ENCODE results near the gene E2F6.
"Not testable (repeated sequence)": the region's sequence is repeated elsewhere in the genome, so short reads cannot be mapped to it uniquely, and the experiment has no call there.

E2F6 gene

DNA sequence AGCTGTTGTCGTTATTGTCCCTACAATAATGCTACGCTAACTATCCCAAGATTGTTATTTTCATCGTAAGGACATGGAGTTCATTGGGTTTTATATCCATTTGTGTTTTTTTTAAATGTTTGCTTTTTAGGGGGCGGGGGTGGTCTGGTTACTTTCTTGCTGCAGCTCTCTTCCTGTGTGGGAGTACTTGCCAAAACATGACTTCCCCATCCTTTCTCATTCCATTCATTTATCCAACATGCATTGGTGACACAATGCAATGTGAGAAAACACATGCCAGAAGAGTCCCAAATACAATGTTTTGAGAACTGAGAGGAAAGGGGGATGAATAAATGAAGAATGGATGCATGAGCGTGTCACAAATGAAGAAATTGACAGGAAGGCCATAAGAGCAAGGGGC, 55.9 kb downstream of the E2F6 start:
- DNase-seq, result no peak

DNA sequence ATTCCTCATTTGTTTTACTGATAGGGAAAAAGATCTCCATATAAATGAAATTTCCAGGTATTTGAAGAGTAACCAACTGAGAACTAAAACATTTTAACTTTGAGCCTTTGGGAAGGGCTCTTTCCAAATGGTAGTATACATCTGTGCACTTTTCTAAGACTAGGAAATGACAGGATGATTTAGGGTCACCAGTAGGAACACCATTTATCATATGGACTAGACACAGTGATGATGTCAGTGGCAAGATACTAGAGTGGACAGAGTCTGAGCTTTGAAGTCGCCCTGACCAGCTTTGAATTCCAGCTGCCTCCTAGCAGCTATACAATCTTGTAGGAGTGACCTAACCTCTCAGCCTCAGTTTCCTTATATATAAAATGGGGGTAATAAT, 56.4 kb downstream of the E2F6 start:
- no peak for DNase-seq

DNA sequence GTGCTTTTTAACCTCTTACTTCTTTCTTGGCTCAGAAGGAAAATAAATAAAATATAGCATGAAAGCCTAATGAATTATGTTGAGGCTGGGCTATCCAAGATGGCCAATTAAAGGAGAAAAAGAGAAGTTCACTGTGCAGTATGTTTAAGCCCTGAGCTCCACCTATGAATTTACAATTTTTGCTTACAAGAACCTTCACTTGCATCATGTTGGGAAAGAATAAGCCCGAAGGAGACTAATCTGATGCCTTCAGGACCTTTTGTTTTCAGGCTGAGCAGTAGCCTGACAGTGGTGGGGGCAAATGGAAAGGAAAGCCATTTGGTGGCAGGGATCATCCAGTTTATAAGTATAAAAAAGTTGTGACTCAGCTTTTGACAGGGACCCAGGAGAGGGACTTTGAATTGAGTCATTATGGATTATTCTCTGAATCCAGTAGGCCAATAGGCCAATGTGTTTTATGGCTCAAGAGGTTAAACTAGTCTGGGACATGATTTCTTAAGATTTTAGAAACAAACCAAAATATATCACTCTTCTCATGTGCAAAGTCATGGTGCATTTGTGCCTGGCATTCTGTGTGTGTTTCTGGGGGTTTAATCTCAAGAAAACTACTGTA, 56.9 kb downstream of the E2F6 start:
- no peak for DNase-seq

DNA sequence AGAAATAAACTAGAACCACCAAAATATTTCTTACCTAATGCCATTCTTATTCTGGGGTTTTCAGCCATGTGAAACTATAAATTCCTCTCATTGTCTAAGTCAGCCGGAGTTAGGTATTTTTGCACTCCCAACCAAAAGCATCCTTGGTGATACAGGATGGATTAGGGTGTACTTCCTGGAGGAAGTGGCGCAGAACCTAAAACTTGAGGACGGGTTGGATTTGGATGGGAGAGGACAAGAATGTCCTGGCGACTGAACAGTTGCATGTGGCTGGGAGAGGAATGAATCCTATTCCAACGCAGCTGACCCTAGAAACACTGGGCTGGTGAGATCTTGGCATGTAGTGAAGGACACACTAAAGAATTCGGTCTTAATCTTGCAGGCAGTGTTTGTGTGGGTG, 58.5 kb downstream of the E2F6 start:
- no peak for DNase-seq

DNA sequence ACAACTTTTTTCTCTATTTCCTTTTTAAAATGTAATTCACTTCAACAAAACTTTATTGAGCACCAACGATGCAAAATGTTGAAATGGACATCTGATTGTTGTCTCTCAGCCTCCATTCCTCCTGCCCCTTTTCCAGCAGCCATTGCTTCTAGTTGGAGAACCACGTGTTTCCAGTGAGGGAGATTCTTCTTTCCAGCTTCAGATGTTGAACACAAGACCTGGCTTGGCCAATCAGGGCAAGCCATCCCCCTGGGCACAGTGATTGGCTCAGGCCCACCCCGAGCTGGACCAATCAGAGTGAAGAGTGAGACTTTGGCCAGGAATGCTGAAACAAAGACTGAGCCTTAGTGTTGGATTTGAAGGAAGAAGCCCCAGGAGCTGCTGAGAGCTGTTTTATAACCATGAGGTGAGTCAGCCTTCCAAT, 59.0 kb downstream of the E2F6 start:
- no peak for DNase-seq

DNA sequence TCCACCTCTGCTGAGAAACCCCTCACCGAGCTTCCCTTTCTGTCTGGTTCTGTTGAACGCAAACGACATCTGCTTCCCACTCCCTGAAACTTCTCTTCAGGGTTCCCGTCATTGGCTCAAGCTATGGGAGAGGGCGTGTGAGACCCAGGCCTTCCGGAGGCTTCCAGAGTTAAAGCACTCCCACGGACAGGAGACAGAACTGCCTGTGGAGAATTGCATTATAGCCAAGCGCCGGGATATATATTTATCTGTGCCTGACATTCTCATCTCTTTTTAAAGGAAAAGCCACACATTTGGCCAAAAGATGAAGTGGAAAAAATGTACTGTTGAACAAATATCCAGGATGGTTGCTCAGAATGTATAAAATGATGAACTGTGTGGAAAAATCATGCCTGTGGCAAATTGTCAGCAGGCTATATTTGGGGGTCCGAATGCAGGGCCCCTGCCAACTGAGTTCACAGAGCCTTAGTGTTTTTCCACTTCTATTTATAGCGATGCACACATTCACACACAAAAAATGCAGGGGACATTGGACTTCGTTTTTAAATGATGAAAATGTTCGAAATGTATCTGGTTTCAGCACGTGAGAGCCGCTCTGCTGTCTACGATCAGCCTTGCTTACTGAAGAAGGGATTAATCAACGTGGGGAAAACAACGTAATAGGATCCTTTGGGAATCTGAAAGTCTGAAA, 59.5 kb downstream of the E2F6 start:
- no peak for DNase-seq

DNA sequence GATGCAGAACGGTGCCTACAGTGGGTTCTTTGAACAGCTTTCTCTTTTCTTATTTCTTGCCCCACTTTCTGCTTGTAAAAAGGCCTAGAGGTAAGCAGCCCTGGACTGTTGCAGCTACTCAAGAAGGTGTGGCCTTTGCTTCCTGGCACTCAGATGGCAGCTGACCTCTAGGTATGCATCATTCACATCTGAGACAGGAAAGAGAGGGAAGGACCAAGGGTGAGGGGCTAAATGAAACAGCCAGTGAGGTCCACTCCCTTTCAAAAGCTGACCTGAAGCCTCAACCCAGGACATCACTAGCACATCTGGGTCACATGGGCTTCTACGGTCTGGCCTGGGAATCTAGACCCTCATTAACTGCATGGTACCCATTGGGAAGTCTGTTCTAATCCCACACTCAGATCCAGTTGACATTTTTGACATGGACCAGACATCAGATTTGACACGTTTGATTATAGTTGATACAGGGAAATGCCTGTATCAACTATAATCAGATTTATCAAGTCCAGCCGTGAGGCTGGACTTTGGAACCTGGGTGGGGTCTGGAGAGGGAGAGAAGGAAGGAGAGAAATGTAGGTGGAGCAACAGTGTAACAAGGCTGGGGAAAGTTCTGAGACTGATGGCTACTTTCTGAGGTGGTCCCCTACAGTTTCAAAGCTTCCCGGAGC, 60.2 kb downstream of the E2F6 start:
- DNase-seq, result no peak

DNA sequence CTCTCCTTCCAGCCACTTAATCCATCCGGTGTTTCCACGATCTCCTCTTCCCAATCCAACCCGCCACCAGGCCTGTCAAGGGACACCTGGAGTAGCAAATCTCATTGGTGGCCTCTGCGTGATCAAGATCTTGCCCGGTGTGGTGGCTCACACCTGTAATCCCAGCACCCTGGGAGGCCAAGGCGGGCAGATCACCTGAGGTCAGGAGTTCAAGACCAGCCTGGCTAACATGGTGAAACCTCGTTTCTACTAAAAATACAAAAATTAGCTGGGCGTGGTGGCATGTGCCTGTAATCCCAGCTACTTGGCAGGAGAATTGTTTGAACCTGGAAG, 60.9 kb downstream of the E2F6 start:
- not testable (repeated sequence) for DNase-seq

DNA sequence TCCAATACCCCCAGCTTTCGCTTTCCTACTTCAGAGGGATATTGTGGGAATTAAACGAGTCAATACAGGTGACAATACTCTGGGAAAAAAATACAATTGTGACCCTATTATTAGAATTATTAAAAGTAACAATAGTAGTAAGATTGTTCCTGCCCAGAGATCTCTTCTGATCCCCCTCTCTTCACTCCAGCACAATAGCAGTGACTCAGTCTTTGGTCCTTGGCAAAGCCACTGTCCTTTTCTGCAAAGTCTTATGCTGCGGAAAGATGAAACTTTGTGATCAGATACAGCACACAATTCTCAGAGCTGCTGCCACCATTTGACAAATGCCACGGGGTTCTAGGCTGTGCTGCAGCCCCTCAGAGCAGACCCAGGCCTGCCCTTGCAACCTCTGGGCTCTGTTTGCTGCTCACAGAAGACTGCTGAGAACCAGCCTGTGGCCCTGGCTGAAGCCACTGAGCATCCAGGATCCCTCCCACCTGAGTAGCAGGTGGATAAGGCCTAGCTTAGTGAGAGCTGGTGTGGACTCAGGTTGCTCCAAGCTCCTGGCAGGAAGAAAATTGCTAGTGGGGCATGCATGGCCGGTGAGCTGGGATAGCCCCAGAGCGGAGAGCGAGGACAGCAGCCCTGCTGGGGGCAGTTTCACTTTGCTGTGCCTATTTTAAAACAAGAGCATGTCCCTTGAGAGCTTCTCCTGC, 61.4 kb downstream of the E2F6 start:
- DNase-seq, result no peak

DNA sequence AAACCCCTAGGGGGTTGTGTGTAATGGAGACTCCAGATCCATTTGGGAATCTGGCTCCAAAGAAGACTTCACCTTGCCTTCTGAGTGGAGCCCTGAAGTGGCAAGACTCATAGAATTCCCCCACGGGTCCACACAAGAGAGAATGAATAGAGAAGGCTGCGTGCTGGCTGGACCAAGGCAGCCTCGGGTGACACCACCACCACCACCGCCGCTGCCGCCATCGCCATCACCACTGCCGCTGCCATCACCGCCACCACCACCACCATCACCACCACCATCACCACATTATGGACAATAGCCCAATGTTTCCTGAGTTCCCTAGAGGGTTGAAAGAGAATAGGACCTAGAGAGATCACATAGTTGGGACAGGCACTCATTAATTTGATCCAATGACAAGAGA, 63.5 kb downstream of the E2F6 start:
- no peak for DNase-seq

DNA sequence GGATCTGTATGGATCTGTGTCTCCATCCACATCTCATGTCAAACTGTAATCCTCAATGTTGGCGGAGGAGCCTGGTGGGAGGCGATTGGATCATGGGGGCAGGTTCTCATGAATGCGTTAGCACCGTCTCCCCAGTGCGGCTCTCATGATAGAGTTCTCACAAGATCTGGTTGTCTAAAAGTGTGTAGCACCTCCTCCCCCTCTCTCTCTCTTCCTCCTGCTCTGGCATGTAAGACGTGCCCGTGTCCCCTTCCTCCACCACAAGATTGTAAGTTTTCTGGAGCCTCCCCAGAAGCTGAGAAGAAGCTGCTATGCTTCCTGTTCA, 66.6 kb downstream of the E2F6 start:
- no peak for DNase-seq

DNA sequence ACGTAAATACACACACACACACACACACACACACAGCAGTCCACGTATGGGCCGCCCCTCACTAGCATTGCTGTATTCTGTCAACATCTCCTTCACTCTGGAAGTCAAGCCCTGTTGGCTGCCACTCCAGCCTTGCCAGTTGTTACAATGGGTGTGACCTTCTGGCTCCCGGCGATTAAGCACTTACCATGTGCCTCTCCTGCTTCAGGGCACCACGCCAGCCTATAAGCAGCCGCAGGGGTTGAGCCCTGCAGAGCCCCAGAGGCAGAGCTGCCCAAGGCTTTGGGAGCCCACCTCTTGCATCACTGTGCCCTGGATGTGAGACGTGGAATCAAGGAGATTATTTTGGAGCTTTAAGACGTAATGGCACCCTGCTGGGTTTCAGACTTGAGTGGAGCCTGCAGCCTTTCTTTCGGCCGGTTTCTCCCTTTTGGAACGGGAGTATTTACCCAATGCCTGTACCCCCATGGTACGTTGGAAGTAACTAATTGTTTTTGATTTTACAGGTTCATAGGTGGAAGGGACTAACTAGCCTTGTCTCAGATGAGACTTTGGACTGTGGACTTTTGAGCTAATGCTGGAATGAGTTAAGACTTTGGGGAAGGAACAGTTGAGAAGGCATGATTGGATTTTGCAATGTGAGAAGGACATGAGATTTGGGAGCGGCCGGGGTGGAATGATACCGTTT, 67.1 kb downstream of the E2F6 start:
- no peak for DNase-seq

DNA sequence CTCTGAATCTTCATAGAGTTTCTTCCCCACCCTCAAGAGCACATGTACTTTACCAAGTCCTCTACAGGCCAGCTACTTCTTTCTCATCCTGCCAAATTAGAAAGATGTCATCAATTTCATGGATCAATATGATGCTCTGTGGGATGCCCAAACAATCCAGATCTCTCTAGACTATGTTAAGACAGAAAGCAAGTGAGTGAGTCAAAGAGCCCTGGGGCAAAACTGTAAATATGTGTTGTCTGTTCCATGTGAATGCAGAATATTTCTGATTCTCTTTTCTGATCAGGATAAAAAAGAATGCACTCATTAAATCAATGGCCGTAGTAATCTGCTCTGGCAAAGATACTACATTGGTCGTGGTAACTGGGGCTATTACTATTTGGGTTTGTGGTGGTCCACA, 68.4 kb downstream of the E2F6 start:
- no peak for DNase-seq

DNA sequence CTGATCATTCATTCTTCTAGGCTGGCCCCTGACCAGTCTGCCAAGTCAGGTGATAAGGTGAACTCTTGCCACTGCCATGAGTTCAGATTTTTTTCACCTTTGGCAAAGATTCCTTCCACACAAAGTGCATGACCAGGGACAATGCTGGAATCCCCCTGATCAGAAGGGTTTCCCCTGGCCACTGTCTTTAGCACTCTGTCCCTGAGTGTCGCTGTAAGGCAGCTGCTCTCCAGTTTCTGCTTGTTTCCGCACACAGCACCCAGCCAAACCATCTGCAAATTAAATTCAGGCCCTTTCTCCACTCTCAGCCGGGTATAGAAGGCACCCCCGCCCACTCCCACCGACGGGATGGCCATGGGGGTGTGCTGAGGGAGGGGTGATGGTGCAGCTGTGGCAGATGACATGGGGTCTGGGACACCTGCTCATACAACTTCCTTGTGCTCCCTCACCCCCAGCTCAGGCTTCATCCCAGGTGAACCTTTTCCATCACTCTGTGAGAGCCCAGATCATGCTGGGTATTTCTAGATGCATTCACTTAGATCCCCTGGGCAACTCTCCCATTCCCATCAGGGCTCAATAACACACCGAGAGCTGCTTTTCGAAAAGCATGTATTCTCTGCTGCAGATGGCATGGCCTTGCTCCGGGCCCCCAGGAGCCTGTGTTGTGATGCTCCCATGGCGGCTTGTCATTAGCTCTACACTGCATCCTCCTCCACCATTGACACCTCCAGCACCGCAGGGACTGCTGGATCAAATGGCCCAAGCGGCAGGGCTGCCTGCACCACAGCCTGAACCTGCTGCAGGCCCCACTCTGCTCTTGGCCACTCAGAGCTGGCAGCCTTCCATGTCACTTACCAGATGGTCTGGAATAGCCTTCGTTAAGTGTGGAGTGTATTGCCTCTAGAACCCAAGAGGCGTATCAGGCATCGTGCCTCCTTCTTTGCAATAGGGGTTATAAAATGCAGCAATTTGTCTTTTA, 69.2 kb downstream of the E2F6 start:
- DNase-seq, result no peak

DNA sequence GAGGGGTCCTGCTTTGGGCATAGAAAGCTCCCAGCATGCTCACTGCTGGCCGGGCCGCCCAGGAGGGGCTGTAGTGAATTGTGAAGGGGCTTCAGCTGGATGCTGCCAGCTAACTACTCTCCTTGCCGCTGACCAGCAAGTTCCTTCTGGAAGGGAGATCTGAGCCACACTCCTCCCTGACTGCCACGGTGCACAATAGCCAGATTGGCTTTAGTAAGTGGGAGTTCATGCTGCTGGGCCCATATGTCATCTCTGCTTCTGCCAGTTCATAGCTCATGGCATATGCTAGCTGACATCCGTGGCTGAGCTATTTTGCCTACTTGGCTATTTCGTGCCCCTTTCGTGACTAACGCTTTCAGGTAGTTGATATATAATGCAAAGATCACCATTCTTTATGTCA, 69.9 kb downstream of the E2F6 start:
- DNase-seq, result no peak

DNA sequence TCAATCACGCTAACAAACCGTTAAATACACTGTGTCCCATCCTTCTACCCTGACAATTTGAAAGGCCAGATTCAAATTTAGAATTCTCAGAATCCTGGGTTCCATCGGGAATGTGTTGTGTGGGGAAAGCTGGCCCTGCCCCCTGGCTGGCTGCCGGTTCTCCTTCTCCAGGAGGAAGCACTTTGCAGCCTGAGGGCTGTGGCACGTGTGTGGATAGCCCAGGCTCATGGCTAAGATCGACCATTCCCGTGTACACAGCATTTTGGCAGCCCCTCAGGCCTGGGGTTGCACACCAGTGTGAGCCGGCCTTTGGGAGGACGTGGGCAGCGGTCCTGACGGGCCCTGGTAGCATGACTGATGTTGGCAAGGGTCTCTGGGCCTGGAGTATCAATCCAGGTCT, 70.6 kb downstream of the E2F6 start:
- no peak for DNase-seq

Data from CD4-positive, alpha-beta T cell treated with Interleukin-17A for 1 hour (primary cell).